BJ (cell line): ENCODE measurements around the gene ITPKB. TPM values are rescaled to one million over a fixed set of nuclear protein-coding genes. Genes with fewer than 3 reads are reported as not detected.

Experiments used
- CTCF ChIA-PET: fragments of 350-600 bp; formaldehyde crosslinking; extraction: SDS; loops from one replicate; lab custom pipeline; 2021; ENCODE audit warnings: antibody characterized with exemption, inconsistent platforms; lab: Yijun Ruan, JAX
- POLR2A ChIA-PET: fragments of 300-600 bp; sonication (Branson Sonifier 250); formaldehyde crosslinking; extraction: SDS; loops from one replicate; lab custom pipeline; 2021; ENCODE audit warnings: antibody characterized with exemption; lab: Charles Lee
- DNase-seq: peaks from one replicate; pipeline ENCODE4 v3.0.0-alpha.2; 2011; ENCODE audit warnings: low read depth
- H3K27me3 ChIP-seq: 2 replicates; pipeline ENCODE4 v1.6.0; 2011; ENCODE audit warnings: low read length; ENCODE audit not compliant: control insufficient read depth, insufficient read depth
- H3K36me3 ChIP-seq: 2 replicates; pipeline ENCODE4 v1.5.1; 2011; ENCODE audit warnings: low read length; ENCODE audit not compliant: control insufficient read depth, insufficient read depth
- H3K4me3 ChIP-seq: 2 replicates; pipeline ENCODE4 v1.5.1; 2011; ENCODE audit warnings: low read depth, mild to moderate bottlenecking, control low read depth, low read length
- polyA plus RNA-seq: library from polyadenylated mRNA; depleted of rRNA; stranded (reverse); fragments of >200 nt; gene quantifications from 2 replicates; pipeline ENCODE4 v1.2.3, GENCODE V29; 2011
- TF ChIP-seq, protein P1 (sequence below): IDR thresholded peaks from 2 replicates; pipeline ENCODE4 v1.5.1; 2011; ENCODE audit warnings: low read depth, mild to moderate bottlenecking, control low read depth, inconsistent platforms, low read length, moderate library complexity; ENCODE audit not compliant: insufficient read depth

The ITPKB gene
- polyA plus RNA-seq, 1 experiment, result 1.4 TPM

DNA sequence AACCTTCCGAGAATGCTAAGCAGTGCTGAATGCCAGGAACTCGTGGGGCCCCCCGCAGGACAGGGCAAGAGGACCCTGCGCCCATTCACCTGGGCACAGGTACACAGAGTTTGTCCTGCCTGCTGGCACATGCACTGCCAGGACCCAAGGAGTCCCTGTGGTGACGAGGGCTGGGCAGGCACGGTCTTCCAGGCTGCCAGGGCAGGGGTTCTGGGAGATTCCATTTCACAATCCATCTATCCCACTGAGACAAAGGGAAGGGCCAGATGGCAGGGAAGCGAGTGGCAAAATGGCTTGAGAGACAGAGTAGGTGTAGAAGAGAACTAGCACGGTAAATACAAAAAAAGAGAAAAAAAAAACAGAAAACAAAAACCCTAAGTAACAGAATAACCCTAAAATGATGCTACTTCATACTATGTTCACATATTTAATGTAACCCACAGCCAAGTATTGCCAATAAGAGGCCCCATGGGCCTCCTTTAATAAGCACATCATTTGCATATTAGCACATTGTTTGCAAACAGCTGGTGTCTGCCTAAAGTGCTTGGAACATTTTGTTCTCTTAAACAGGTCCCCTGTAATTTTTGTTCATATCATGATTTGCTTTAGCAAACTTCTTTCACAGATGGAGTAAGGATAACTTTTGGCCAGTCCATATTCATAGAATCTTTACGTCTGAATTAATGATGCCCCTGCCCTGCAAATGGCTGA is 106.8 kb downstream of the ITPKB start:
- H3K4me3 ChIP-seq, result no peak overlapping the region
- CTCF ChIA-PET, result interaction anchor here (0.6 to 6.1 kb wide), 7 partner anchors 9 to 808 kb away, joined by 3 to 126 read pairs (median 8); no protein-coding TSS in a partner anchor
- POLR2A ChIA-PET, result no interaction called here
- TF ChIP-seq, protein P1, sequence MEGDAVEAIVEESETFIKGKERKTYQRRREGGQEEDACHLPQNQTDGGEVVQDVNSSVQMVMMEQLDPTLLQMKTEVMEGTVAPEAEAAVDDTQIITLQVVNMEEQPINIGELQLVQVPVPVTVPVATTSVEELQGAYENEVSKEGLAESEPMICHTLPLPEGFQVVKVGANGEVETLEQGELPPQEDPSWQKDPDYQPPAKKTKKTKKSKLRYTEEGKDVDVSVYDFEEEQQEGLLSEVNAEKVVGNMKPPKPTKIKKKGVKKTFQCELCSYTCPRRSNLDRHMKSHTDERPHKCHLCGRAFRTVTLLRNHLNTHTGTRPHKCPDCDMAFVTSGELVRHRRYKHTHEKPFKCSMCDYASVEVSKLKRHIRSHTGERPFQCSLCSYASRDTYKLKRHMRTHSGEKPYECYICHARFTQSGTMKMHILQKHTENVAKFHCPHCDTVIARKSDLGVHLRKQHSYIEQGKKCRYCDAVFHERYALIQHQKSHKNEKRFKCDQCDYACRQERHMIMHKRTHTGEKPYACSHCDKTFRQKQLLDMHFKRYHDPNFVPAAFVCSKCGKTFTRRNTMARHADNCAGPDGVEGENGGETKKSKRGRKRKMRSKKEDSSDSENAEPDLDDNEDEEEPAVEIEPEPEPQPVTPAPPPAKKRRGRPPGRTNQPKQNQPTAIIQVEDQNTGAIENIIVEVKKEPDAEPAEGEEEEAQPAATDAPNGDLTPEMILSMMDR, result no peak
- no peak for DNase-seq
- no peaks in the 10 kb centered on the region for H3K36me3 ChIP-seq
- peaks cover 1% of the 10 kb centered on the region; the same call in 1 of the 2 replicates for H3K27me3 ChIP-seq

DNA sequence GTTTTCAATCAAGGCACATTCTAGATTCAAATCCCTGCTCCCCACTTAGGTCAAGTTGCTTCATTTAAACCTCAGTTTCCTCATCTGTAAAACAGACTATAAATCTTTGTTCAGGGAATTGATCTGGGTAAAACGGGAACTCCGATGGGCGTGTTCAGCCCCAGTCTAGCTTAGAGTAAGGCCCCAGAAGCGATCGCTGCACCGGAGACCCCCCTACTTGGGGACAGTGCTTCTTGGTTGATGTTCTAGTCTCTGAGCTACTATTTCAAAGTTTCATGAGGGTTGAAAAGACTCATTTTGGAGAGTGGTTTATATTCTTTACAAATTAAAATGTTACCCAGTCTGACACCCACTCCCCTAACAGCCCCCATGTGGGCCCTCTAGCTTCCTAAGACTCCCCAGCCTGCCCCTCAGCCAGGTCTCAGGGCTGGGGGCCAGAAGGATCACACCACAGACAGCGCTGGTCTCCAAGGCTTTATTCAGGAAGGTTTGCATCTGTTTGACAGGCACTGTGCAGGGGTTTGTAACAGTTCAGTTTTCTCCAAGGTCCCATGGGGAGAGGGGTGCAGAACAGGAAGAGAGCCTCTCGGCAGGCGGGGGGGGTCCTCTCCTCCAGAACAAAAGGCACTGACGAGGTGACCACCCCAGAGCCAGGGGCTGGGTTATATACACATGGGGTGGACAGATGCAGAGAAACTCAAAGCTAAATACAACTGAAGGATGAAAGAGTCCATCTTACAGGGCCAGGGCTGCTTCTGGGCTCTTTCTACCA is 107.7 kb downstream of the ITPKB start:
- POLR2A ChIA-PET, result interaction anchor here (1.1 kb wide), 1 partner anchor 9 kb away, joined by 4 read pairs; no protein-coding TSS in a partner anchor
- CTCF ChIA-PET, result interaction anchor here (0.6 to 6.1 kb wide), 3 partner anchors 83 to 436 kb away, joined by 3 to 126 read pairs (median 3); partner anchors contain the start of gene STUM

DNA sequence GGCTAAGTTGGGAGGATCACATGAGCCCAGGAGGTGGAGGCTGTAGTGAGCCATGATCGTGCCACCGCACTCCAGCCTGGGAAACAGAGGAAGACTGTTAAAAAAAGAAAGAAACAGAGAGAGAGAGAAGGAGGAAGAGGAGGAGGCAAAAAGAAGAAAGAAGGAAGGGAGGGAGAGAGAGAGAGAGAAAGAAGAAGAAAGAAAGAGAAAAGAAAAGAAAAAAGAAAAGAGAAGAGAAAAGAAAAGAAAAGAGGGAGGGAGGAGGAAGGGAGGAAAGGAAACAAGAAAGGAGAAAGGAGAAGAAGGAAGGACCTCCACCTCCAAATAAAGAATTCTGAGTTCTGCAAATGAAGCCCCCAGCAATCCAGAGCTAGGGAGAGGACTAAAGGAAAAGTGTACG is 108.5 kb downstream of the ITPKB start:
- TF ChIP-seq, protein P1, result no peak
- CTCF ChIA-PET, result interaction anchor here (0.9 to 6.1 kb wide), 3 partner anchors 42 to 195 kb away, joined by 3 to 126 read pairs (median 3); partner anchors contain the start of gene STUM
- POLR2A ChIA-PET, result interaction anchor here (1.1 kb wide), 1 partner anchor 10 kb away, joined by 4 read pairs; no protein-coding TSS in a partner anchor
- DNase-seq, result no peak
- Histone ChIP-seq H3K27me3 (peaks cover 1% of the 10 kb centered on the region; the same call in 1 of the 2 replicates), H3K36me3 (no peaks in the 10 kb centered on the region), H3K4me3 (no peak overlapping the region)

More for the DNA sequence above, 107.7 kb downstream of the ITPKB start:
- TF ChIP-seq, protein P1, result no peak
- H3K27me3 ChIP-seq, result peaks cover 1% of the 10 kb centered on the region; the same call in 1 of the 2 replicates
- H3K4me3 ChIP-seq, result no peak overlapping the region
- DNase-seq, result no peak
- no peaks in the 10 kb centered on the region for H3K36me3 ChIP-seq

DNA sequence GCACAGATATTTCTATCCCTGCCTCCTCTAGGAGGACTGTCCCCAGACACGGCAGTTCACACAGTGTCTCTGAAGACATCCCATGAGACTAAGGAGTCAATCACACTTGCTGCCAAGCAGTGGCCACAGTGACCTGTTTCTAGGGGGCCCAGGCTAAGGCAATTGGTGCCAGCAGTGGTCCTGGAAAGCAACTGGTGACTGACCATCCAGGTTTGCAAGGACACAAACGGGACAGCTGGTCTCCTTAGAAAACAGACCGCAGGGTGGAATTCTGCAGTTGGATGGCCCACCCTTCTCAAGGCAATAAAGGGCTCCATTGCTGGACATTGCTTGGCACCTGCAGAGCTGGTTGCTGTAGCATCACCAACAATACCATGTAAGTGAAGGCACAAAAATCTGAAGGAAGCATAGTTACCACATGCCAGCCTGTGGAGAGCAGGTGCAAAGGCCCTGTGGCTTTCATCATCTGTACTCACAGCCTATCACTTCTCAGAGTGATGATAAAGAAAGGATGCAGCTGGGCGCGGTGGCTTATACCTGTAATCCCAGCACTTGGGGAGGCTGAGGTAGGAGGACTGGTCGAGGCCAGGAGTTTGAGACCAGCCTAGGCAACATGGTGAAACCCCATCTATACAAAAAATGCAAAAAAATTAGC is 109.1 kb downstream of the ITPKB start:
- TF ChIP-seq, protein P1, result no peak
- no peak overlapping the region for H3K4me3 ChIP-seq
- ChIA-PET CTCF (interaction anchor here (0.9 kb wide), 1 partner anchor 41 kb away, joined by 3 read pairs; no protein-coding TSS in a partner anchor), POLR2A (no interaction called here)
- no peak for DNase-seq
- peaks cover 1% of the 10 kb centered on the region; the same call in 1 of the 2 replicates for H3K27me3 ChIP-seq
- H3K36me3 ChIP-seq, result no peaks in the 10 kb centered on the region
